Mononuclear cell (primary cell): ENCODE measurements around the gene PCP4. TPM values are rescaled to one million over a fixed set of nuclear protein-coding genes. Genes with fewer than 3 reads are reported as not detected.

Experiments
- H3K27me3 ChIP-seq: 2 replicates; pipeline ENCODE4 v1.6.0; 2011; ENCODE audit warnings: low read length, control low read depth; ENCODE audit not compliant: insufficient read depth
- H3K4me1 ChIP-seq: 2 replicates; pipeline ENCODE4 v1.5.1; 2011; ENCODE audit warnings: mild to moderate bottlenecking, low read length, control low read depth; ENCODE audit not compliant: insufficient read depth
- H3K4me3 ChIP-seq: 2 replicates; pipeline ENCODE4 v1.5.1; 2011; ENCODE audit warnings: mild to moderate bottlenecking, low read length, moderate library complexity
- H3K9me3 ChIP-seq: 2 replicates; pipeline ENCODE4 v1.5.1; 2011; ENCODE audit warnings: low read depth, mild to moderate bottlenecking, control low read depth, low read length
- total RNA-seq: library from RNA; depleted of rRNA; stranded (reverse); fragments of >200 nt; gene quantifications from one replicate; pipeline ENCODE4 v1.2.3, GENCODE V29; 2012

Gene PCP4
- total RNA-seq, 1 donor: not detected

DNA sequence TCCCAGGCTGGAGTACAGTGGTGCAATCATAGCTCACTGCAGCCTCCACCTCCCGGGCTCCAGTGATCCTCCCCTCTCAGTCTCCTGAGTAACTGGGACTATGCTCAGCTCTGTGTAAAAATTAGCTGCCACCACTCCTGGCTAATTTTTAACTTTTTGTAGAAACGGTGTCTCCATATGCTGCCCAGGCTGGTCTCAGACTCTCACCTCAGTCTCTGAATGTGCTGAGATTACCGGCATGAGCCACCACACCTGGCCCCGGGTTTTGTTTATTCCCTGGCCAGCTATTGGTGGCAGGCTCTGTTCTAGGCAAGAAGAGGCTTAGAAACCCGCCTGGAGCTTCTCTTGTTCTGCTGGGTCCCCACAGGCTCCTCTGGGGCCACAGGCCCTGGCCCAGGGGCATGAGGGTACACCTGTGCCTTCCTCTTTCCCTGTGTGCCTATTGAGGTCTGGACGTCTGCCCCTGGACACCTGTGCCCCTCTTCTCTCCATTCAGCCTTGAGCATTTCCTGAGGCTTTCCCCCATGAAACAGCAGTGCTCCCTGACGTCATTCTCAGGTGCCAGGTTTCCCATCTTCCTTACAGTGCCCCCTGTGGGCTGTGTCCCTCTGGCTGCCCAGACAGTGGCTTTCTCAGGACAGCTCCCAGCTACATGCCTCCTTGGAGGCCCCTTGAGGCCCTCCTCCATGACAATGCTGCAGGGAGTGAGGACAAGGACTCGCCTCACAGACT, 57.5 kb downstream of the PCP4 start:
- Histone ChIP-seq H3K9me3 (no peaks in the 10 kb centered on the region), H3K4me1 (no peaks in the 10 kb centered on the region), H3K4me3 (no peak overlapping the region)

GRCh38 chr21:39927304-39927886, 60.2 kb downstream of the PCP4 start:
- H3K9me3 ChIP-seq: no peaks in the 10 kb centered on the region
- H3K27me3 ChIP-seq: no peaks in the 10 kb centered on the region
- H3K4me3 ChIP-seq: no peak overlapping the region
- H3K4me1 ChIP-seq: no peaks in the 10 kb centered on the region

More for the DNA sequence above, 57.5 kb downstream of the PCP4 start:
- no peaks in the 10 kb centered on the region for H3K27me3 ChIP-seq

DNA sequence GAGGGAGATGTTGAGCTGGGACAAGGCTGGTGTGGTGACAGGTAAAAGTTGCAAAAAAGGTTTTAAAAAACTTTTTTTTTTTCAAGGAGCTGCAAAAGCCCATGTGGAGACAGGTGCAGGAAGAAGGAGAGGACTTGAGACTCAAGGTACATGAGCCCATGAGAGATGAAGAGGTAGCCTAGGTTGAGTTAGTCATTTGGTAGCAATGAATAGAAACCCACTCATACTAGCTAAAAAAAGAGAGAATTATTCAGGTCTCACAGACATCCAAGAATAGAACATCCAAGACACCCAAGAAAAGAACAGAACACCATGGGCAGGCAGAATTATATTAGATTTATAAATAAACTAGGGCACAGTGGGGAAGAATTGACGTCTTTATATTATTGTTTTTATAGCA, 65.1 kb downstream of the PCP4 start:
- no peaks in the 10 kb centered on the region for H3K4me1 ChIP-seq
- H3K27me3 ChIP-seq: no peaks in the 10 kb centered on the region
- no peak overlapping the region for H3K4me3 ChIP-seq
- H3K9me3 ChIP-seq: no peaks in the 10 kb centered on the region

GRCh38 chr21:39934895-39935294, 67.7 kb downstream of the PCP4 start:
- Histone ChIP-seq H3K4me1 (no peaks in the 10 kb centered on the region), H3K27me3 (no peaks in the 10 kb centered on the region), H3K9me3 (no peaks in the 10 kb centered on the region), H3K4me3 (no peak overlapping the region)

- no peaks in the 10 kb centered on the region for H3K9me3 ChIP-seq
- no peak overlapping the region for H3K4me3 ChIP-seq
- H3K27me3 ChIP-seq: no peaks in the 10 kb centered on the region
- no peaks in the 10 kb centered on the region for H3K4me1 ChIP-seq
These were observed 68.5 kb downstream of the PCP4 start for GRCh38 chr21:39935716-39936115.

DNA sequence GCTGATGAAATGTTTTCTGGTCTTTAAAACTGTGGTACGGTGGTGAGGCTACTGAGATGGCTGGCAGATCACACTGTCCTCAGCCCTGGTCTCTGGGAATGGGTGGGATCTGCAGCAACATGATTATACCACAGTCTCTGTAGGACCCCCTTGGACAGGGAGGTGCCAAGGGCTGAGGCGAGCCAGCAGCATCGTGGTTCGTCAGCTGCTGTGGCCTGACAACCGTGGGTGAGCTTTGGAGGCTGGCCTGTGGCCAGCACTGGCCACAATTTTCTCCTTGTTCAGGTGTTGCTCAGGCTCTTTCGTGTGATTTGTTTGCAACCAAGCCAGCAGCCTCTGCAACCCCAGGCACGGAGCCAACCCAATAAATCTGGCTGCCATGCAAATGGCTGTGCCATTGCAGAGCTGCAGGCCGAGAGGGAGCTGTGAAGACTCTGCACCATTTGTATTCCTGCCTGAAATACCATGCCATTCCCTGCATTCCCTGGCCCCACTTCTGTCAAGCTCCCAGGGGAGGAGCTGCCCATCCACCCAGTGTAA, 70.9 kb downstream of the PCP4 start:
- no peaks in the 10 kb centered on the region for H3K4me1 ChIP-seq
- no peak overlapping the region for H3K4me3 ChIP-seq
- H3K9me3 ChIP-seq: no peaks in the 10 kb centered on the region
- no peaks in the 10 kb centered on the region for H3K27me3 ChIP-seq

- H3K4me3 ChIP-seq: no peak overlapping the region
- no peaks in the 10 kb centered on the region for H3K9me3 ChIP-seq
- no peaks in the 10 kb centered on the region for H3K4me1 ChIP-seq
- H3K27me3 ChIP-seq: no peaks in the 10 kb centered on the region
These were observed 79.0 kb downstream of the PCP4 start for GRCh38 chr21:39946199-39946598.

GRCh38 chr21:39947031-39947430, 79.8 kb downstream of the PCP4 start:
- Histone ChIP-seq H3K4me3 (no peak overlapping the region), H3K27me3 (no peaks in the 10 kb centered on the region), H3K4me1 (no peaks in the 10 kb centered on the region), H3K9me3 (no peaks in the 10 kb centered on the region)

DNA sequence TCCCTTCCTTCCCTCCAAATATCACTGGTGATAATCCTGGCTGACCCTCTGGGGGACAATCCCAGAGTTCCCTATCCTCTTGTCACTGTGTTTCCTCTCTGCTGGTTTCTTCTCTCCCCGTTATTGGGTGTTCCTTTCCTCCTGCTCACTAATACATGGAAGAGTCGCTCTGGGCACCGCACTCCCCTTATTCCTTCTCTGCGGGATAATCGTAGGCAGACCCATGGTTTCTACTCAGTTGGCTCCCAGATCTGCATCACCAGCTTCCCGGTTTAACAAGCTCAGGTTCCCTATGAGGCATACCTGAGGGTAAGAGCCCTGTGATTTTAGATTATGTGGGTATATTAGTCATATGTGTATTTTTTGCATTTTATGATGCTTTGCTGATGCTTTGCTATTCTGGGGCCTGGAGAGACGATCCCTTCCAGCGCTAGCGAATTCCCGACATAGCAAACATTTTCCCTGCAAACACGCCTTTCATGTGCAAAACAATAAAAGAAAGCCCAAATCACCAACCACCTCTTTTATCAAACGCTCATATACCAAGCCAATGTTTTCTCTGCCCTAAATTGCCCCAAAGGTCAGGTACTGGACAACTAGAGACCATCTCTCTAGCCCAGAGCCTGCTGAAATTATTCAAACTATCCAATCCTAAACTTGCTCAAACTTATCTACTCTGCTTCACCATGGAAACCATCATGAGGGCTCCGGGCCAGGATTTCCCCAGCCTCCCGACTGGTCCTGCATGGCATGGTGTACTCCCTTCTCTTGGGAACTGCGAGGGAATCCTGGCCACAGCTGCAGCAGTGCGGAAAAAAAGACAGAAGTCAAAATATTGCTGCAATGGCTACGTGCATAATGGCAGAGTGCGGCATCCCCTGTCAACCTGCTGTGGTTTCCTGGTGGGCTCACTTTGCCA, 84.2 kb downstream of the PCP4 start:
- H3K4me3 ChIP-seq: no peak overlapping the region
- no peaks in the 10 kb centered on the region for H3K27me3 ChIP-seq
- no peaks in the 10 kb centered on the region for H3K4me1 ChIP-seq
- H3K9me3 ChIP-seq: no peaks in the 10 kb centered on the region

GRCh38 chr21:39952265-39952664, 85.0 kb downstream of the PCP4 start:
- Histone ChIP-seq H3K27me3 (no peaks in the 10 kb centered on the region), H3K4me1 (no peaks in the 10 kb centered on the region), H3K9me3 (no peaks in the 10 kb centered on the region), H3K4me3 (no peak overlapping the region)

GRCh38 chr21:39954570-39954969, 87.3 kb downstream of the PCP4 start:
- no peak overlapping the region for H3K4me3 ChIP-seq
- H3K4me1 ChIP-seq: no peaks in the 10 kb centered on the region
- H3K27me3 ChIP-seq: no peaks in the 10 kb centered on the region
- H3K9me3 ChIP-seq: no peaks in the 10 kb centered on the region

DNA sequence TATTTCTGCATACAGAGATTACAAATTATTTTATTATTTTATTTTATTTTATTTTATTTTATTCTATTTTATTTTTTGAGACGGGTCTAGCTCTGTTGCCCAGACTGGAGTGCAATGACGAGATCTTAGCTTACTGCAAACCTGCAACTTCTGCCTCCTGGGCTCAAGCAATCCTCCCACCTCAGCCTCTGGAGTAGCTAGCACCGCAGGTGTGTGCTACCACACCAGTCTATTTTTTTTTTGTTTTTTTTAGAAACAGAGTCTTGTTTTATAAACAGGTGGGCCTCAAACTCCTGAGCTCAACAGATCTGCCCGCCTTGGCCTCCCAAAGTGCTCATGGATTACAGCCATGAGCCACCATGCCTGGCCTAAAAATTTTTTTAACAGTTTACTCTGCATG, 88.1 kb downstream of the PCP4 start:
- Histone ChIP-seq H3K27me3 (no peaks in the 10 kb centered on the region), H3K4me1 (no peaks in the 10 kb centered on the region), H3K9me3 (no peaks in the 10 kb centered on the region), H3K4me3 (no peak overlapping the region)

DNA sequence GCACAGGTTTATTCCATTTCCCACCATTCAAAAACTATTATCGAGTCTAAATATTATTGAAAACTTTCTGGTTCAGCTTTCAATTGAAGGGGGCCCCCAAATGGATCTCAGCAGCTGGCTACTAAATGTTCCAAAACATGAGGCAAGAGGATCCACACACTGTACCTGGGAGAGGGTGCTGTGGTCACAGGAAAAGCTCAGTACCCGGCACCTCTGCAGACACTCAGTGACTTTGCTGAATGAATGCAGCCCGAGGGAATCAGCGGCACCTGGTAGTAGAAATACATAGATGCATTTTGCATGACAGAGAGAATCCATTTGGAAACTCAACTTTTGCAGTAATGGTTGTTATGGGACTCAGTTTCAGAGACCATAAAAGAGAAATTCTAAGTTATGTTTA, 89.3 kb downstream of the PCP4 start:
- H3K9me3 ChIP-seq: peaks cover 4% of the 10 kb centered on the region
- no peaks in the 10 kb centered on the region for H3K4me1 ChIP-seq
- H3K4me3 ChIP-seq: no peak overlapping the region
- no peaks in the 10 kb centered on the region for H3K27me3 ChIP-seq

- H3K4me1 ChIP-seq: no peaks in the 10 kb centered on the region
- no peaks in the 10 kb centered on the region for H3K27me3 ChIP-seq
- no peak overlapping the region for H3K4me3 ChIP-seq
- H3K9me3 ChIP-seq: peaks cover 4% of the 10 kb centered on the region
These were observed 91.5 kb downstream of the PCP4 start for GRCh38 chr21:39958731-39959130.

- peaks cover 4% of the 10 kb centered on the region for H3K9me3 ChIP-seq
- H3K4me1 ChIP-seq: no peaks in the 10 kb centered on the region
- H3K4me3 ChIP-seq: no peak overlapping the region
- H3K27me3 ChIP-seq: no peaks in the 10 kb centered on the region
These were observed 94.0 kb downstream of the PCP4 start for GRCh38 chr21:39961251-39961650.
